Hepatocyte (in vitro differentiated cells): ENCODE results near the gene ZBED1. TPM values are rescaled to one million over a fixed set of nuclear protein-coding genes. Genes with fewer than 3 reads are reported as not detected.
"Not testable (repeated sequence)": the region's sequence is repeated elsewhere in the genome, so short reads cannot be mapped to it uniquely, and the experiment has no call there.

ENCODE experiments used
- DNase-seq: peaks from one replicate; pipeline ENCODE4 v3.0.0-alpha.2; 2016; ENCODE audit warnings: low spot score
- H2AFZ ChIP-seq: fragments of 200-600 bp; sonication (generic); 2 replicates; pipeline ENCODE4 v1.6.0; 2016; ENCODE audit warnings: antibody characterized with exemption, mild to moderate bottlenecking
- H3K27ac ChIP-seq: fragments of 200-600 bp; sonication (generic); 2 replicates; pipeline ENCODE4 v1.5.1; 2016; ENCODE audit warnings: mild to moderate bottlenecking
- H3K27me3 ChIP-seq: fragments of 200-600 bp; sonication (generic); 2 replicates; pipeline ENCODE4 v1.6.1; 2016
- H3K36me3 ChIP-seq: fragments of 200-600 bp; sonication (generic); replicated peaks from 2 replicates; pipeline ENCODE4 v1.5.1; 2016; ENCODE audit warnings: low read depth; ENCODE audit not compliant: insufficient read depth
- H3K4me1 ChIP-seq: fragments of 200-600 bp; sonication (generic); 2 replicates; pipeline ENCODE4 v1.5.1; 2016; ENCODE audit warnings: mild to moderate bottlenecking, moderate library complexity; ENCODE audit not compliant: insufficient read depth
- H3K4me2 ChIP-seq: fragments of 200-600 bp; sonication (generic); 2 replicates; pipeline ENCODE4 v1.6.0; 2016
- H3K4me3 ChIP-seq: fragments of 200-600 bp; sonication (generic); 2 replicates; pipeline ENCODE4 v1.5.1; 2016; ENCODE audit warnings: mild to moderate bottlenecking
- H3K79me2 ChIP-seq: fragments of 200-600 bp; sonication (generic); 2 replicates; pipeline ENCODE4 v1.6.0; 2017; ENCODE audit warnings: mild to moderate bottlenecking
- H3K9me2 ChIP-seq: fragments of 200-600 bp; sonication (generic); replicated peaks from 2 replicates; pipeline ENCODE4 v1.6.0; 2017; ENCODE audit warnings: mild to moderate bottlenecking; ENCODE audit not compliant: insufficient read depth
- H3K9me3 ChIP-seq: fragments of 200-600 bp; sonication (generic); 2 replicates; pipeline ENCODE4 v1.5.1; 2016; ENCODE audit warnings: low read depth, mild to moderate bottlenecking
- H4K20me1 ChIP-seq: fragments of 200-600 bp; sonication (generic); 2 replicates; pipeline ENCODE4 v1.6.0; 2016; ENCODE audit warnings: mild to moderate bottlenecking; ENCODE audit not compliant: insufficient read depth, poor library complexity, severe bottlenecking
- CTCF ChIP-seq: fragments of 200-600 bp; sonication (generic); IDR thresholded peaks from 2 replicates; pipeline ENCODE4 v1.5.1; 2016; ENCODE audit warnings: antibody characterized with exemption, mild to moderate bottlenecking; ENCODE audit not compliant: poor library complexity
- EZH2 ChIP-seq: fragments of 200-600 bp; sonication (generic); IDR thresholded peaks from 2 replicates; pipeline ENCODE4 v1.6.1; 2016; ENCODE audit warnings: antibody characterized with exemption, mild to moderate bottlenecking, borderline replicate concordance
- EZH2phosphoT487 ChIP-seq: fragments of 200-600 bp; sonication (generic); IDR thresholded peaks from one replicate; pipeline ENCODE4 v1.6.1; 2018; ENCODE audit warnings: antibody characterized with exemption, mild to moderate bottlenecking, low read depth, moderate library complexity; ENCODE audit not compliant: unreplicated experiment, severe bottlenecking
- WGBS: methylation state at CpG from one replicate; pipeline ENCODE4 v1.1.6; 2016; ENCODE audit warnings: low lambda C conversion rate; ENCODE audit errors: missing lambda C conversion rate; 5-methylcytosine and 5-hydroxymethylcytosine counted together
- polyA plus RNA-seq: library from polyadenylated mRNA; unstranded; fragments of >200 nt; fragmentation: Nextera tagmentation; extraction: Ambion mirVana; gene quantifications from 2 replicates; pipeline ENCODE4 v1.2.1, GENCODE V29; 2016
- total RNA-seq: library from RNA; depleted of rRNA; stranded (reverse); fragments of >200 nt; gene quantifications from 2 replicates; pipeline ENCODE4 v1.2.3, GENCODE V29; 2014

The ZBED1 gene
- total and polyA plus RNA-seq, 2 experiments from 2014 or later: 26.4 to 41.4 TPM

GRCh38 chrX:2464677-2465166, 36.1 kb downstream of the ZBED1 start:
- no peaks in the 10 kb centered on the region for H3K4me1 ChIP-seq
- no peaks in the 10 kb centered on the region for H3K36me3 ChIP-seq
- H4K20me1 ChIP-seq: no peaks in the 10 kb centered on the region
- H3K4me3 ChIP-seq: no peak overlapping the region
- H2AFZ ChIP-seq: no peak overlapping the region
- no peak for DNase-seq
- no peaks in the 10 kb centered on the region for H3K9me3 ChIP-seq
- no peaks in the 10 kb centered on the region for H3K27me3 ChIP-seq
- H3K4me2 ChIP-seq: no peak overlapping the region
- peaks cover 61% of the 10 kb centered on the region for H3K79me2 ChIP-seq
- TF ChIP-seq EZH2phosphoT487 (no peak), EZH2 (no peak), CTCF (no peak)
- 92% methylated on average over 15 of the region's 15 CpGs for WGBS
- H3K27ac ChIP-seq: no peak overlapping the region
- H3K9me2 ChIP-seq: no peaks in the 10 kb centered on the region

- Histone ChIP-seq H3K9me2 (no peaks in the 10 kb centered on the region), H2AFZ (no peak overlapping the region), H3K79me2 (peaks cover 61% of the 10 kb centered on the region), H3K27ac (no peak overlapping the region), H3K4me2 (no peak overlapping the region), H3K4me1 (no peaks in the 10 kb centered on the region), H3K27me3 (no peaks in the 10 kb centered on the region), H3K9me3 (no peaks in the 10 kb centered on the region), H3K4me3 (no peak overlapping the region), H3K36me3 (no peaks in the 10 kb centered on the region), H4K20me1 (no peaks in the 10 kb centered on the region)
- no peak for DNase-seq
- TF ChIP-seq EZH2 (no peak), CTCF (no peak), EZH2phosphoT487 (no peak)
- WGBS: 89% methylated on average over 24 of the region's 31 CpGs
Observed at GRCh38 chrX:2463973-2464676, 36.7 kb downstream of the ZBED1 start.

- H4K20me1 ChIP-seq, H3K9me3 ChIP-seq, H3K4me3 ChIP-seq, H3K4me1 ChIP-seq, DNase-seq, H3K4me2 ChIP-seq, H3K27ac ChIP-seq, H3K9me2 ChIP-seq, H2AFZ ChIP-seq, H3K36me3 ChIP-seq, H3K27me3 ChIP-seq: not testable (repeated sequence)
- 78% methylated on average over 10 of the region's 10 CpGs for WGBS
- peaks cover 61% of the 10 kb centered on the region for H3K79me2 ChIP-seq
Observed at GRCh38 chrX:2463481-2463880, 37.3 kb downstream of the ZBED1 start.

GRCh38 chrX:2462780-2463179, 38.0 kb downstream of the ZBED1 start:
- Histone ChIP-seq H3K9me3 (no peaks in the 10 kb centered on the region), H3K4me3 (no peak overlapping the region), H3K27ac (no peak overlapping the region), H4K20me1 (no peaks in the 10 kb centered on the region), H2AFZ (no peak overlapping the region), H3K9me2 (no peaks in the 10 kb centered on the region), H3K4me1 (no peaks in the 10 kb centered on the region), H3K27me3 (no peaks in the 10 kb centered on the region), H3K4me2 (no peak overlapping the region), H3K79me2 (peaks cover 59% of the 10 kb centered on the region), H3K36me3 (no peaks in the 10 kb centered on the region)
- 93% methylated on average over 3 of the region's 3 CpGs for WGBS
- no peak for DNase-seq
- TF ChIP-seq EZH2phosphoT487: no peak
- TF ChIP-seq EZH2: no peak
